ENCODE measurements around the gene MYPN.

DNA sequence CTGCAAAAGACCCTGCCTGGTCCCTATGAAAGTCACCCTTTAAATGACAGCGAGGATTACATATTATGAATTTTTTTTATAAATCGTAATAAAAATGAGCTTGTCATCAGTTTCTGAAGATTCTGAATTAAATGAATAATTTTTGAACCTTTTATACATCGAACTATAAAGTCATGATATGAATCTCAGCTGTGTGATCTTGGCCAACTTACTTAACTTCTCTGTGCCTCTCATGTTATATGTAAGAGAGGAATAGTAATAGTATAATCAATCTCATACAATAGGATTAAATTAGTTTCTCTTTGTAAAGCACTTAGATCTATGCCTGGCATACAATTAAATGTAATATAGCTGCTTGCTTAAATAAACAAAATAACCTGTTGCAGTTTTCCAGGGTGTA, 127.9 kb downstream of the MYPN start:
- TF ChIP-seq, protein P1, sequence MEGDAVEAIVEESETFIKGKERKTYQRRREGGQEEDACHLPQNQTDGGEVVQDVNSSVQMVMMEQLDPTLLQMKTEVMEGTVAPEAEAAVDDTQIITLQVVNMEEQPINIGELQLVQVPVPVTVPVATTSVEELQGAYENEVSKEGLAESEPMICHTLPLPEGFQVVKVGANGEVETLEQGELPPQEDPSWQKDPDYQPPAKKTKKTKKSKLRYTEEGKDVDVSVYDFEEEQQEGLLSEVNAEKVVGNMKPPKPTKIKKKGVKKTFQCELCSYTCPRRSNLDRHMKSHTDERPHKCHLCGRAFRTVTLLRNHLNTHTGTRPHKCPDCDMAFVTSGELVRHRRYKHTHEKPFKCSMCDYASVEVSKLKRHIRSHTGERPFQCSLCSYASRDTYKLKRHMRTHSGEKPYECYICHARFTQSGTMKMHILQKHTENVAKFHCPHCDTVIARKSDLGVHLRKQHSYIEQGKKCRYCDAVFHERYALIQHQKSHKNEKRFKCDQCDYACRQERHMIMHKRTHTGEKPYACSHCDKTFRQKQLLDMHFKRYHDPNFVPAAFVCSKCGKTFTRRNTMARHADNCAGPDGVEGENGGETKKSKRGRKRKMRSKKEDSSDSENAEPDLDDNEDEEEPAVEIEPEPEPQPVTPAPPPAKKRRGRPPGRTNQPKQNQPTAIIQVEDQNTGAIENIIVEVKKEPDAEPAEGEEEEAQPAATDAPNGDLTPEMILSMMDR (IDR thresholded peaks at IDR 0.05), result no peak
- no peak for TF ChIP-seq POLR2A (IDR thresholded peaks at IDR 0.05)
